22Rv1 (cell line): ENCODE data around the gene NCOA3.

ENCODE experiments used
- ZFX ChIP-seq: fragments of 450-650 bp; IDR thresholded peaks from 2 replicates; pipeline ENCODE4 v1.6.1; 2017; ENCODE audit warnings: antibody characterized with exemption, borderline replicate concordance
- TF ChIP-seq, protein P1 (sequence below): fragments of 450-650 bp; IDR thresholded peaks from 2 replicates; pipeline ENCODE4 v1.5.1; 2017; ENCODE audit warnings: mild to moderate bottlenecking

DNA sequence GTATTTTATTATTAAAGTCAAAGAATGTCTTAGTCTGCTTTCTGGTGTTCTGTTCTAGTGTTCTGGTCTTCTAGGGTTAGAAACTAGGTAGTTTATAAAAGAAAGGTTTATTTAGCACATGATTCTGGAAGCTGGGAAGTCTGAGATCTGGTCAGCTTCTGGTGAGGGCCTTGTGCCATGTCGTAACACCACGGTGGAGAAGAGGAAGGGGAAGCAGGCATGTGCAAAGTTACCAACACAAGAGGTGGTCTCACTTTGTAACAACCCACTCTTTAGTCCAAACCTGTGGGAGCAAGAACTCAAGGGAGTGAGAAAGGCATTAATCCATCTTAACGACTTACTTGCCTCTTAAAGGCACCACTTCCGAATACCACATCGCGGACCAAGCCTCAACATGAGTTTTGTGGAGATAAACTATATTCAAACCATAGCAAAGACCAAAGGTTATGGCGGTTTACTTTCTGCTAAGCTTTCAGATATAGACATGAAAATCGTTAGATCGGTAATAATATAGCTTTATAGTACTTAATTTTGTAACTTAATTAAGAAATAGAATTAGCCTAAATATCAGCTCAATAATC is 99.4 kb downstream of the NCOA3 start:
- TF ChIP-seq, protein P1, sequence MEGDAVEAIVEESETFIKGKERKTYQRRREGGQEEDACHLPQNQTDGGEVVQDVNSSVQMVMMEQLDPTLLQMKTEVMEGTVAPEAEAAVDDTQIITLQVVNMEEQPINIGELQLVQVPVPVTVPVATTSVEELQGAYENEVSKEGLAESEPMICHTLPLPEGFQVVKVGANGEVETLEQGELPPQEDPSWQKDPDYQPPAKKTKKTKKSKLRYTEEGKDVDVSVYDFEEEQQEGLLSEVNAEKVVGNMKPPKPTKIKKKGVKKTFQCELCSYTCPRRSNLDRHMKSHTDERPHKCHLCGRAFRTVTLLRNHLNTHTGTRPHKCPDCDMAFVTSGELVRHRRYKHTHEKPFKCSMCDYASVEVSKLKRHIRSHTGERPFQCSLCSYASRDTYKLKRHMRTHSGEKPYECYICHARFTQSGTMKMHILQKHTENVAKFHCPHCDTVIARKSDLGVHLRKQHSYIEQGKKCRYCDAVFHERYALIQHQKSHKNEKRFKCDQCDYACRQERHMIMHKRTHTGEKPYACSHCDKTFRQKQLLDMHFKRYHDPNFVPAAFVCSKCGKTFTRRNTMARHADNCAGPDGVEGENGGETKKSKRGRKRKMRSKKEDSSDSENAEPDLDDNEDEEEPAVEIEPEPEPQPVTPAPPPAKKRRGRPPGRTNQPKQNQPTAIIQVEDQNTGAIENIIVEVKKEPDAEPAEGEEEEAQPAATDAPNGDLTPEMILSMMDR = no peak
- no peak for TF ChIP-seq ZFX
